ENCODE measurements around the gene GRM4.
"Not testable (repeated sequence)": the region's sequence is repeated elsewhere in the genome, so short reads cannot be mapped to it uniquely, and the experiment has no call there.

Gene GRM4

DNA sequence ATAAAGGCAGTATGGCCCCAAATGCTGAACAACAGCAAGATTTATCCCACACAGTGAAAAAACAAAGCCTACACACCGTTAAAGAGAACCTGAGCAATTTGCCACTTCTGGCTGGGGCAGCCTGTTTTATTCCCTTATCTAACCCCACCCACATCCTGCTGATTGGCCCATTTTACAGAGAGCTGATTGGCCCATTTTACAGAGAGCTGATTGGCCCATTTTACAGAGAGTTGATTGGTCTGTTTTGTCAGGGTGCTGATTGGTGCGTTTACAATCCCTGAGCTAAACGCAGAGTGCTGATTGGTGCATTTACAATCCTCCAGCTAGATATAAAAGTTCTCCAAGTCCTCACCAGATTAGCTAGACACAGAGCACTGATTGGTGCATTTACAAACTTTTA, 129.3 kb downstream of the GRM4 start:
- DNase-seq (ENCODE audit: extremely low spot score, insufficient read length, low read depth); FAIRE-seq: not testable (repeated sequence)

DNA sequence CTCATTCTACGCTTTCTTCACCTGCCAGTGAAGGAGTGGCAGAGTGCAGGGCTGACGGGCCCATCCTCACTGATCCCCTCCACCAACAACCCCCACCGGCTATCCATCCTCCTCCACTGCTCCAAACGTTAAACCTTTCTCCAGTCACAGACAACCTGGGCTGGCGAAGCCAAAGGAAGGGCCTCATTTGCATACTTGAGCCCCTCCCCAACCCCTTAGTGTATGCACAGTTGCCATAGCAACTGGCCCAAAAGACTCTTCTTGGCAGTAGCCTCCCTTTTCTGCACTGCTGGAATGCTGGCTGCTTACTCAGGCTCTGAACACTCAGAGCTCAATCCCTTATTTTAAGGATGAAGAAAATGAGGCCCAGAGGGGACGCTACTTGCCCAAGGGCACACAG, 130.3 kb downstream of the GRM4 start:
- no peak for FAIRE-seq

DNA sequence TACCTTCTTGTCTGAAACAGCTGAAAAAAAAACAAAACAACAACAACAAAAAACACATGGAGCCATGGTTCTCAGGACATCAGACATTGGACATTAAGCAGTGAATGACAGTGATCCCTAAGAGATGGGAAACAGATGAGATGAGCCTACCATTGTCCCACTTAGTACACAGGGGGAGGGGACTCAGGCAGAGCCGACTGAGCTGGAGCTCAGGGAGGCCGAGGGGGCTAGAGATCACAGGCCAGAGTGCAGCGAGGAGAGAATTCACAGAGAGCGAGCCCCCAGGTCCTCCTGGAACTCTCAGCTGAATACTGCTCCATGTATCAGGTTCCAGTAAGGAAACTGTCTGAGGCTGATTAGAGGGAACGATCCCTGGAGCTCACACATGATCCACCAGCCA, 134.6 kb downstream of the GRM4 start:
- DNase-seq (ENCODE audit: extremely low spot score, insufficient read length, low read depth), result no peak
- no peak for FAIRE-seq

More for the DNA sequence above, 130.3 kb downstream of the GRM4 start:
- no peak for DNase-seq (ENCODE audit: extremely low spot score, insufficient read length, low read depth)

DNA sequence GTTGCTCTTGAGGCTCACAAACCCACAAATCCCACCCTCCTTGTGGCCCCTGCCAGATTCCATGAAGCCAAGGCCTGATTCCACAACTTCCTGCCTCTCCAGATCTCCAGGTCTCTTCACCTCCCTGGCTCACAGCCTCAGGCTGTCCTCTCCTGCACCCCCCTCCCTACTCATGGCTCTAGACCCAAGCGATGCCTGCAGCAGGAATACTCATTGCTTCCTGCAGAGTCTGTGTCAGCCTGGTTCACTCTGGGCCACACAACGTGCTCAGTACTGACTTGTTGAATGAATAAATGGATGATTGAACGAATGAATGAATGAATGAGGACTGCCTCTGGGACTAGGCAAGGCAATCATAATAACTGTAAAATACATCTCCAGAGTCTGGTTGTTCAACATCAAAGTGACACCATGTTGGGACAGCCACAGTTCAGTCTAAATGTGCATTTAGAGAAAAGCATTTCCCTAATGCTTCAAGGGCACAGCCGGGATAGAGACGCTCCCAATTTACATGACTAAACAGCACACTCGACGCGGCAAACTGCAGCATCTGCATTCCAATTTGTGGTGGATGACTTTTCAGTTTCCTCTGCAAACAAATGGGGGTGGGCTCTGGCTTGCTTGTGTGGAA, 139.9 kb downstream of the GRM4 start:
- FAIRE-seq, result no peak
- no peak for DNase-seq (ENCODE audit: extremely low spot score, insufficient read length, low read depth)

DNA sequence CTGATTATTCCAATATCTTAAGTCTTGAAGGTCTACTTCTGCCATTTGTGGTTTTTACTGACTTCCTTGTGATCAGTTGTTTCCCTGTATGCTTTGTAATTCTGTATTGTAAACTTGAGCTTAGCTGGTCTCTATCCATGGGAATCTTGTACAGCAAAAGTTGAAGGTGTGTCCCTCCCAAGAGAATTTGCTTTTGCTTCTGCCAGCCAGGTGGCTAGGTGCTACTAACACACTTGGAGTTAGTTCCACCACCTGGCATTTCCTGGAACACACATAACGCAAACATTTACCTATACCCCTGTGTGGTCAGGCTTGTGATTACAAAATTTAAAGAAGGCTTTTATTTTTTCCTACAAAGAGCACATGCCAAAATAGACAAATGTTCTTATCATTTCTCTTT, 141.2 kb downstream of the GRM4 start:
- no peak for FAIRE-seq
- no peak for DNase-seq (ENCODE audit: extremely low spot score, insufficient read length, low read depth)

DNA sequence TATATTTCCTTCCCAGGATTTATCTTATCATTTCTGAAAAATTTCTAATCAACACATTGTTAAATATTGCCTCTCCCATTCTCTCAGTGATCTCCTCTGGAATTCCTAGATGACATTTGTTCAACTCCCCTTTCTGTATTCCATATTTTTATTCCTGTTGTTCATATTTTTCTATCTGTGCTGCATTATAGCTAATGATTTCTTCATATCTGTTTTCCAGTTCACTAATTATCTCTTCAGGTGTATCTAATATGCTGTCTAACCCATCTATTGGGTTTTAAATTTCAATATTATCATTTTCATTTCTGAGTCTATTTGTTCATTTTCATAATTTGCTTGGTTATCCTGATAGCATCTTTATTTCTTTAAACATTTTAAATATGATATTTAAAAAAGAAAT, 141.9 kb downstream of the GRM4 start:
- DNase-seq (ENCODE audit: extremely low spot score, insufficient read length, low read depth) (no peak), FAIRE-seq (no peak)

DNA sequence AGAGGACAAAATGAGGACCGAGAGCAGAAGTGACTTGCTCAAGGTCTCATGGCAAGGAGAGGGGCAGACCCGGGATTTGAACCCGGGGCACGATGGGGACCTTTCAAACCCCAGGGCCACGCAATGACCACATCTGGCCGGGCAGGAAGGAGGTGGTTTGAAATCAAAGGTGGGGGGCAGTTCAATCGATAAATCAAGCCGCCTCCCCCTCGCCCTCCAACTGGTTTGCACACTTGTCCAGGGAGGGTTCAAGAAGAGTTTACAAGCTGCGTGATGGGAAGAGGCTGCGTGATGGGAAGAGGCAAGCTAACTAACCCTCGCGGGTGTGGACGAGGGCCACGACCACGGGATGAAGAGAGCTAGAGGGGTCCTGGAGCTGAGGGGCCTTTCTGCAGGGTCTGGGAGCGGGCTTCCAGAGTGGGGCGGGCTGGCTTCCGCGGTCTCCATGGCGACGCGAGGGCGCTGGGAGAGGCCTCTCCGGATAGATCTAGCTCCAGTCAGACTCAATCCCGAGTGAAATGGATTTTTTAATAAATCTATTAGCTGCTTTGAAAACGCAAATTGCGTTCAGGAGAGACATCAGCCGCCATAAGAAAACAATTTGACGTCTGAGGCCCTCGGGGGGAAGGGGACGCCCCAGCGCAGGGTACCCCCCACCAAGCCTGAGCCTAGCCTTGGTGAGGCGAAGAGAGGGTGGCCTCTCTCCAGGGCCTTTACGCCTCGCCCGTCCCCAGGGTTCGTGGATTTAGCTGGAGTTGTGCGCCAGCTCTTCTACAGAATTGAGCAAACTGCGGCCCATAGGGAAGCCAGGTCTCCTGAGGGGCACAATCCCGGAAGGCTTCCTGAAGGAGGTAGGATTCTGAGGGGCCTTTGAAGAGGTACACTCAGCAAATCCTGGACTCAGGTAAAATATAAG, 143.9 kb downstream of the GRM4 start:
- FAIRE-seq (no peak), DNase-seq (ENCODE audit: extremely low spot score, insufficient read length, low read depth) (no peak)

DNA sequence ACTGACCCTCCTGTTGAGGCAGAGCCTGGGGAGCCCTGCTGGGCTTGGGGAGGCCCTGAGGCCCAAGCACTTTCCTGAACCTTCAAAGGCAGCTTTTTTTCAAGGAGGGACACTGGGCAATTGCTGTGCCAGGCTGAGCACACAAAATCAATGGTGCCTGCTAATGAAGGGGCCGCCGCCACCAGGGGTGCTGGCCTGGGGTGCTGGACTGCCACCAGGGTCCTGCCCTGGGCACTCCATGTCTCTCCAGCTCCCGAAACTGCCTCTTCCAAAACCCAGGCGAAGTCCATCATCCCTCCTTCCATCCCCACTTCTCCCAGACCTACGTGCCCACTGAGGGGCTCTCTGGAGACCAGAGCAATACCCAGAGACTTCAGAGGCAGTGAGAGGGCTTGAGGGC, 145.6 kb downstream of the GRM4 start:
- no peak for DNase-seq (ENCODE audit: extremely low spot score, insufficient read length, low read depth)

DNA sequence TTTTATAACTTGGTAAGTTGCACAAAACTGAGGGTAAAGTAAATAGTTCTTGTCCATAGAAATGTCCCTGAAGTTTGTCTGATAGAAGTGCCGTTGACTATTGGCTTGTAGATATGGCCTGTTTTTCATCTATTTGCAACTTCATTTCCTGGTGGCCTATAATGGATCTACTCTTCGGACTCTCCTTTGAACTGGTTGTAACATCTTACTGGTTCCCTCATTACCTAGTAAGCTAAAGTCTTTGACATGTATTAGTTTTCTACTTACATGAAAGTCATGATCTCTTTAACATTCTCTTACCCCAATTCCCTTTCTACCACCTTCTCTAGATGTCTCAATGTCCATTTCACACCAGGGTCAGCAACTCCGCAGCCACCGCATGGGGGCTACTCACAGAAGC, 146.3 kb downstream of the GRM4 start:
- no peak for FAIRE-seq

More for the DNA sequence above, 145.6 kb downstream of the GRM4 start:
- FAIRE-seq, result no peak

DNA sequence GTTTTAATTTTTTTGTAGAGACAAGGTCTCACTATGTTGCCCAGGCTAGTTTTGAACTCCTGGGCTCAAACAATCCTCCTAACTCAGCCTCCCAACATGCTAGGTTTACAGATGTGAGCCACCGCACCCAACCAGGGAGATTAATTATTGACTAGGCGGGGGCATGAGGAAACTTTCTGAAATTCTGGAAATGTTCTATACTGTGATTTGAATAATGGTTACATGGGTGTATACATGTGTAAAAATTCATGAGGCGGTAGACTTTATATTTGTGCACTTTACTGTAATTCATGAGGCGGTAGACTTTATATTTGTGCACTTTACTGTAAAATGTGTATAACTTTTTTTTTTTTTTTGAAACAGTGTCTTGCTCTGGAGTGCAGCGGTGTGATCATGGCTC, 147.2 kb downstream of the GRM4 start:
- no peak for FAIRE-seq

More for the DNA sequence above, 146.3 kb downstream of the GRM4 start:
- DNase-seq (ENCODE audit: extremely low spot score, insufficient read length, low read depth), result no peak

DNA sequence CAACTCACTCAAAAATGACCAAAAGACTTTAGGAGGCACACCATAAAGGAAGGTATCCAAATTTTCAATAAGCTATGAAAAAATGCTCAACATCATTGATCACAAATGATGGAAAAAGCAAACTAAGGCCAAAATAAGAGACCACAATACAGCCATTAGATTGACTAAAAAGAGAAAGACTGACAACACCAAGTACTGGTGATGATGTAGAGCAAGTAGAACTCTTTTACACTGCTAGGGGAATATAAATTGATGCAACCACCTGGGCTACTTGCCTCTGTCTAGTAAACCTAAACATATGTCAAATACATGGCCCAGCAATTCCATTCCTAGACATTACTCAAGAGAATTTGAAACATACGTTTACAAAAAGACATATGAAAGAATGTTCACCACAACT, 148.6 kb downstream of the GRM4 start:
- no peak for FAIRE-seq
- DNase-seq (ENCODE audit: extremely low spot score, insufficient read length, low read depth), result no peak

More for the DNA sequence above, 147.2 kb downstream of the GRM4 start:
- no peak for DNase-seq (ENCODE audit: extremely low spot score, insufficient read length, low read depth)

DNA sequence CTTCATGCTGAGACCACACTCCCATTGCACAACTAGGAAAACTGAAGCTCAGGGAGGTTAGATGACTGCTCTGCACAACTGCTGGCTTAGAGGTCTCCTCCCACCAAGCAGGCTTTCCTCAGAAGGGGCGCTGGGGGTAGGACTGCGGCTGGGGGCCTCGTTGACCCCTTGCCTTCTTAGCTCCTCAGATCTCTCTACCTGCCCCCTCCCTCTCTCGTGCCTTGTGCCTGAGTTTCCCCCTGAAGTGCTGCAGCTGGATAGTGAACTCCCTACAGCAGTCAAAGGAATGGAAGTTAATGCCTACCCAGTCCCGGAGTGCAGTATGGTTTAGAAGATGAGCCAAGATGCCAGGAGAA, 149.8 kb downstream of the GRM4 start:
- no peak for DNase-seq (ENCODE audit: extremely low spot score, insufficient read length, low read depth)
- FAIRE-seq, result no peak

DNA sequence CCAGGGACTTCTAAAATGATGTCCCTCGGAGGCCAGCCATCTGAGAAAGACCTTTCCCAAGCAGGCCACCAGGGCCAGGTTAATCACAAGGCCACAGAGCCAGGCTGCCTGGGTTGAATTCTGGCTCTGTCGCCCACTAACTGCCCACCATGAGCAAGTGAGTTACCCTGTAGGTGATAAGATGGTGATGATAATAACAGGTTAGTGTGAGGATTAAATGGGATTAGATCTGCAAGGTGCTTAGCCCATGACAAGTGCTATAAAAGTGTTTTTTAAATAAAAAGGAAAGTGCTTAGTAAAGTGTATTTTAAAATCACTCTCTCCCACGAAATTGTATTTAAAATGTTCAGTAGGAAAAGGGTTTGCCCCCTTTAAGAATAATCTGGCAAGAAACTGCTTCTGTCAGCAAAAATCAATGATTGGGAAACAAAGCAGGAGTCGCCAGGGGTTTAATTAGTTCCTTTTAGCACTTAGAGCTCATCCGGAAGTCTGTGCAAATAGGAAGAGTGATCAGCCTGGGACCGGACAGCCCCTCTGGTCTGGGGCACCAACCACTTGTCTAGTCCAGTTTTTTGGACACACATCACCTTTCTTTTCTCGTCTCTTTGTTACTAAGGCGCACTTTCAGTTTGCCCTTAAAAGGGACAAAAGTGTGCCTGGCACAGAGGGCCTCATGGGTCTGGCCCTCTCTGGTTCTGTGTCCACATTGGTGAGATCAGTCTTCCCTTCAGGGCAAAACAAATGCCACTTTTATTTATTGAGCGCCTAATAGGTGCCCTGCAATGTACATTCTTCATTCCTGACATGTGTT, 150.4 kb downstream of the GRM4 start:
- FAIRE-seq (no peak), DNase-seq (ENCODE audit: extremely low spot score, insufficient read length, low read depth) (no peak)

DNA sequence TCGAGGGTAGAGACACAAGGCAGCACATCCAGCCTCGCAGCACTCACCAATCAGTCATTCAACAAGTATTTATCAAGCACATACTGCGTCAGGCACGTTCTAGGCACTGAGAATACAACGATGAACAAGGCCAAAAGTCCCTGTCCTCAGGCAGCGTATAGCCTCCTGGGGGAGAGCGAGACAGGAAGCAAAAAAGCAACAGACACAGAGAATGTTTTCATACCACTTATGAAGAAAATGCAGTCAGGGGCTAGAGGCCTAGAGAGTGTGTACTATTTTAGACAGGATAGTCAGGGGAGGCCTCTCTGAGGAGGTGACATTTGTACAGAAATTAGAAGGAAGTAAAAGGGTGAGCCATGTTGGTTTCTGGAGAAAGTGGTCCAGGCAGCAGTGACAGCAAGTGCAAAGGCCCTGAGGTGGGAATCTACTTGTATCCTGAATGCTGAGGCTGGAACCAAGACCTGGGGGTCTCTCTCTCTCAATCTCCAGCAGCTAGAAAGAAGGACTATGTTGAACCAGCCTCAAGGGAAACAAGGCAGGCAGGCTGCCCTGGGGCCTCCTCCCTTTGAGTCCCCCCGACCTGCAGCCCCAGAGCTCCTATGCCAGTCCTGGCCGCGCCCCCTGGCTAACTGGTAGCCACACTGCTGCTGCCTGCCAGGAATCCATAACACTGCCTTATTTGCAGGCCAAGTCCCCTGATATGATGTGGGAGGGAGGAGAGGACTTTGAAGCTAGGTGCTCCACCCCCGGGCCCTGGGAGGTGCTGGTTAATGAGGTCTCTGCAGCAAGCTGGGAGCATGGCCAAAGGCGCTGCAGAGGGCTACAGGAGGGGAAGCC, 151.2 kb downstream of the GRM4 start:
- FAIRE-seq (no peak), DNase-seq (ENCODE audit: extremely low spot score, insufficient read length, low read depth) (no peak)

DNA sequence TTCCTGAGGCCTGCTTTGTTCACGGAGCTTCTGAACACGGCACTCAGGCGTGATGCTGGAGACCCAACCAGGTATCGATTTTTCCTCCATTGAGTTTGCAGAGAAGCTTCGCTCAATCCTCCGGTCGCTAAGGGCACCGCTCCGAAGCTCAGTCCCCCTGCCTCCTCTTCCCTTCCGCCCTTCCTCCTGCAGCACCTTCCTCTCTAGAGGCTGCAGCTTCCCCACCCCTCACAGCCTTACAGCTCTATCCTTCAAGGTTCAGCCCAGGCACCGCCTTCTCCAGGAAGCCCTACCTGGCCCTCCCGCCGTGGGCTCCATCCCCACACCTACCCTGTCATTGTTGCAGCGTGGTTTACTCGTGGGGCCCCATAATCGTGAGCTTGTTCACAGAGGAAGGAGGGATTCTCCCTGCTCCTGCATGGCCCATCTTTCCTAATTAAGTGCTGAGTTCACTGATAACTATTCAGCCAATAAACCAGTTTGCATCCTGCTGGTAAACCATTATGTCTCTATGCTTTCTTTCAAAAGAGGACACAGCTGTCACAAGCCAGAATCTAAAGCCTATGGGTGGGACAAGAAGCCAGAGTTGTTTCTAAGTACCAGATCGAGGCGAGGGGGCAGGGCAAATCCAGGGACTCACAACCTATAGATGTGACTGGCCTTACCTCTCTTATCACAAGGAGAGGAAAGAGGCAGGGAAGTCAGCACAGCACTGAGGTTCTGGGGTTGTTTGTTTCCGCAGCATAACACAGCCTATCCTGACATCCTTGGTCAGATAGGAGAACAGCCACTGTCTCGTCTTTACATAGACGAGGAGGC, 152.0 kb downstream of the GRM4 start:
- DNase-seq (ENCODE audit: extremely low spot score, insufficient read length, low read depth), result no peak

DNA sequence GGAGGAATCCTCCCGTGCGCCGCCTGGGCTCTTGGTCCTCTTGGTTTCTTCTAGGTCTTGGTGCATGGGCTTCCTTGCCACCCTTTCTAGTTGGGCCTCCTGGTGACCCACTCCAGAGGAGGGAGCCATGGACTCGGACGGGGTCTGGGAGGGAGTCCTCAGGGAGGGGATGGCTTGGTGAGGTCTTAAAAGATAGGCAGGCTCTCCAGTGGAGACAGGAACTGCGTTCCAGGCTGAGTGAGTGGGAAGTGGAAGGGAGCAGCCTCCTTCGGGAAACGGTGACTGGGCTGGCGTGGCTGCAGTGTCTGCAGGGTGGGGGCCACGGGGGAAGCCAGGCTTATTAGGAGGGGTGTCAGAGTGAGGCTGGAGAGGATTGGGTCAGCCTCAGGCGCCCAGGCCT, 152.8 kb downstream of the GRM4 start:
- DNase-seq (ENCODE audit: extremely low spot score, insufficient read length, low read depth) (no peak), FAIRE-seq (no peak)

More for the DNA sequence above, 152.0 kb downstream of the GRM4 start:
- FAIRE-seq, result no peak

DNA sequence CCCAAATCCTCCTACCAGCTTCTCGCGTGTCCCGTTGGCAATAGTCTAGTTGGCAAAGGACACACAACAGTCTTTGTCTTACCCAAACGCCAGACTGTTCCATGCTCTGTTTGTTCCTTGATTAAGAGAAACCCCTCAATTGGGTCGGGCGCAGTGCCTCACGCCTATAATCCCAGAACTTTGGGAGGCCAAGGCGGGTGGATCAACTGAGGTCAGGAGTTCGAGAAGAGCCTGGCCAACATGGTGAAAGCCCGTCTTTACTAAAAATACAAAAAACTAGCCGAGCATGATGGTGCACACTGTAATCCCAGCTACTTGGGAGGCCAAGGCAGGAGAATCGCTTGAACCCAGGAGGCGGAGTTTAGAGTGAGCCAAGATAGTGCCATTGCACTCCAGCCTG, 153.7 kb downstream of the GRM4 start:
- no peak for DNase-seq (ENCODE audit: extremely low spot score, insufficient read length, low read depth)
- FAIRE-seq, result no peak

DNA sequence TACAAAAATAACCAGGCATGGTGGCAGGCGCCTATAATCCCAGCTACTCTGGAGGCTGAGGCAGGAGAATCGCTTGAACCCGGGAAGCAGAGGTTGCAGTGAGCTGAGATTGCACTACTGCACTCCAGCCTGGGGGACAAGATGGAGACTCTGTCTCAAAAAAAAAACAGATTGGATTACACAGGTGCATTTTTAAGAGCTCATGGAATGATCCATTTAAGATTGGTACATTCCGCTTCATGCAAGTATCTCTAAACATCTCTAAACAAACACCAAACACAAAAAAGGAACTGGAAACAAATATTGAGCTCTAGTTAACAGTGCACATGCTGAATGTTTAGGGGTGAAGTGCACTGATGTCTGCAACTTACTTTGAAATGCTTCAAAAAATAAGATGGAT, 154.3 kb downstream of the GRM4 start:
- no peak for FAIRE-seq
- no peak for DNase-seq (ENCODE audit: extremely low spot score, insufficient read length, low read depth)

DNA sequence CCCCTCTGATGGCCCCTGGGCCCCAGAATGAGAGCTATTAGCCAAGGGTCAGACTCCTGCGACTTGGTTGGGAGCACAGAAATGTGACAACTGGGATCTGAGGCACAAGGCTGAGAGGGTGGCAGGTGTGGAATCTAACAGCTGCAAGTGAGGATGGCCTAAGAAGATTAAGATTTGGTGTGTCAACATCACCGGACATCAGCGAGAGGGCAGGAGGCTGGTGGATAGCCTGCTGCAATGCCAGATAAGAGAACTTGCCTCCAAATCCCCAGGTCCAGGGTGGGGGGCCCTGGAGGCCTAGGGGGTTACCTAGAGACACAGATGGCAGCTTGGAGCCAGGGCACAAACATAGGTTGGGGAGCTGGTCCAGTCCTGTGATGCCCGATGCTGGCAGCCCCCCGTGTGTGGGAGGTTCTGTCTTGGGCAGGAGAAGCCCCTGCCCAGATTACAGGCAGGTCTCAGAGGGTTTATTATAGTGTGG, 155.8 kb downstream of the GRM4 start:
- FAIRE-seq, result no peak
- DNase-seq (ENCODE audit: extremely low spot score, insufficient read length, low read depth), result no peak
